NCI-H460 (cell line): Measurements from ENCODE around the gene KRTAP2-2. TPM values are rescaled to one million over a fixed set of nuclear protein-coding genes. Genes with fewer than 3 reads are reported as not detected.
"Not testable (repeated sequence)": the region's sequence is repeated elsewhere in the genome, so short reads cannot be mapped to it uniquely, and the experiment has no call there.

Experiments used
- DNase-seq: peaks from one replicate; pipeline ENCODE4 v3.0.0-alpha.2; 2016; ENCODE audit warnings: low read depth; ENCODE audit errors: extremely low read depth
- total RNA-seq: library from RNA; depleted of rRNA; stranded (reverse); fragments of >200 nt; shearing (Covaris generic); gene quantifications from 2 replicates; pipeline ENCODE4 v1.2.3, GENCODE V29; 2014

Gene KRTAP2-2
- total RNA-seq, 1 experiment from 2014 or later: not detected

DNA sequence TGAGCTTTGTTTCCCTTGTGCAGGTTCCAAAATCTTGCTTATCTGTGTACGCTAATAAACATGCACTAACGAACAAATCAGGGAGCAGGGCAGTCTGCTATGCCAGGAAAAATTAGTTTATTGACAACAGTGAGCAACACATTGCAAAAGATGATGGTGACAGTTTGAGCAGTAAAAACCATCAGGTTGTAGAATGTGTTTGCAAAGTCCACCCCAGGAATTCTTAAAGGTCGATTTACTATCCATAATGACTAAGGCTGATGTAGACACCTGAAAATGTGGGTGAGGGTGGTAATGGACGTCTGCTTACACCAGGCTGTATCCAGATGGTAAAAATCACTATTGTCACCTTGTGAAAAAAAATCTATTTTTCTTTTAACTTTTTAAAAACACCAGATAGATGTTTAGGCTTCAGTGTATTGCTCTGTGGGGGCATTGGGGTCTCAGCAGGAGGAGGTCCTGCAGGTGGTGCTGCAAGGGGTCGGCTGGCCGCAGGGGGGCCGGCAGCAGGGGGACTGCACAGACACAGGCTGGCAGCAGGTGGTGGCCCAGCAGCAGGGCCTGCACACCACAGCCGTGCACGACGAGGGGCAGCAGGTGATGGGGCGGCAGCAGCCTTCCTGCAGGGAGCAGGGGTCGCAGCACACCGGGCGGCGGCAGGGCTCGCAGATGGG lies 10.1 kb upstream of the KRTAP2-2 start:
- not testable (repeated sequence) for DNase-seq

DNA sequence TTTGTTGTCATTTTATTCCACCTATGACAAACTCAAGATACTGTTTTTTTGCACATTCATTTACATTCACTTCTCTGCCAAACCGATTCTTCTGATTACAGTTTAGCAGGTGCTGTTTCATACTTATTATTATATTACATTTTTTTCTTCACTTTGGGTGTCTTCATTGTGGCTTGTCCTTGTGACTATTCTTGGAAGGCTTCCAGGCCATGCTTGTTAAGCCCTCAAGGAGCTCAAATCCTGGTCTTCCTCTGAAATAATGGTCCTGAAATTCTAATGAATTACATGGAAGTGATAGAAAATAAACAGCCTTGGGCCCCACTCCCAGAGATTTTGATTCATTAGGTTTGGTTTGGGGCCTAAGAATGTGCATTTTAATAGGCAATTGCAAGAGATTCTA lies 9.3 kb upstream of the KRTAP2-2 start:
- no peak for DNase-seq

DNA sequence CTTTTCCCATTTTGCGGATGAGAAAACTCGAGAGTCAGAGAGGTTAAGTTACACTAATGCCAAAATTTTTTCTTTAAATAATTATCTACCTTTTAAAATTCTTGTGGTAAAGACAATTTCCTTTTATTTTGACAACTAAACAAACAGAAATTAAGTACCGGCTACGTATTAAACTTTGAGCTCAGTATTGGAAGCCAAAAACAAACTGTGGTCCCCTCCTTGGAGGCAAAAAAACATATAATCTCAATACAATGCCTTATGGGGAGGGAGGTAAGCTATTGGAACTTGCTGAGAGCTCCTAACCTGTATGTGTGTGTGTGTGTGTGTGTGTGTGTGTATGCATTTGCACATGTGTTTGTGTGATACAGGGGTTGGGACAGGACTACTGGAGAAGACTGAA lies 8.4 kb upstream of the KRTAP2-2 start:
- no peak for DNase-seq

DNA sequence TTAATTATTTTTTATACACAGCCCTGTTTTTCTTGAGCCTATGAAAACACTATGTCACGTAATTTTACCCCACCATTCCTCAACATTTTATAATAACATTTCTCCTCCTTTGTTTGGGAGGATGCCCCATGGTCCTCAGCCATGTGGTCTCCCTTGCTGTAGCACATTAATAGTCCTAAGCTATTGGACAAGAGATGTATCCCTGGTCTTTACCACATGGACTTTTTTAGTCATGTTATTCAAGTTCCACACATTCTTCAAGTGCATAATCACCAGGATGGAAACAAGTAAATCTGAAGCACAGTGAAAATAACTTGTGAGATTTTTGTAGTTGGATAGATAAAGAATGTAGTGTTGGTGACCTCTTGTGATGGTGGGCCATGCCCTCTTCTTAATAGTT lies 6.9 kb upstream of the KRTAP2-2 start:
- no peak for DNase-seq

DNA sequence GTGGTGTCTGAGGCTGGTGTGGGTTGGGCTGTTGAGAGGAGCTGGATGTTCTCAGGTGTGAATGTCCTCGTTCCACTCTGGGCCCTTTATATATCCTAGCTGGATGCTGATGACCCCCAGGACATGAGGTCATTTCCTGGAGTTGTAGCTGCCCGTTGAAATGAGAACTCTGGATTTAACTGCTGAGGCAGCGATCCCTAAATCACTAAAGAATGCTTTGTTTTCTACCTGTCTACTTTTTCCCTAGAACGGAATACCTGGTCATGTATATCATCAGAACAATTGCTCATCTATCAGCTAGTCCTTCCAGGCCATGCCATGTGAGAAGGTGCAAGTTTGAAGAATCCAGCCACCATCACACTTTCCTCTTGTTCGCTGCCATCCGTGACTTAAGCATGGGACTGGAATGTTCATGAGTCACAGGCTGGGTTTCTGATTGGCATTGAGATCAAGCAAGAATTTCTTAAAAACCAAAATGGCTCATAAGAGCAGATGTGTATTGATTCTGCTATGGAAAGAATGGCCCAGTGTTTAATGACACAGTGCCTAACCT lies 5.1 kb upstream of the KRTAP2-2 start, which contains the start of gene KRTAP2-3:
Gene KRTAP2-3, minus strand, starts transcription at position 63 of the 553 bp plus-strand sequence. CDS start 64 bp downstream, outside the sequence.
- DNase-seq: no peak

DNA sequence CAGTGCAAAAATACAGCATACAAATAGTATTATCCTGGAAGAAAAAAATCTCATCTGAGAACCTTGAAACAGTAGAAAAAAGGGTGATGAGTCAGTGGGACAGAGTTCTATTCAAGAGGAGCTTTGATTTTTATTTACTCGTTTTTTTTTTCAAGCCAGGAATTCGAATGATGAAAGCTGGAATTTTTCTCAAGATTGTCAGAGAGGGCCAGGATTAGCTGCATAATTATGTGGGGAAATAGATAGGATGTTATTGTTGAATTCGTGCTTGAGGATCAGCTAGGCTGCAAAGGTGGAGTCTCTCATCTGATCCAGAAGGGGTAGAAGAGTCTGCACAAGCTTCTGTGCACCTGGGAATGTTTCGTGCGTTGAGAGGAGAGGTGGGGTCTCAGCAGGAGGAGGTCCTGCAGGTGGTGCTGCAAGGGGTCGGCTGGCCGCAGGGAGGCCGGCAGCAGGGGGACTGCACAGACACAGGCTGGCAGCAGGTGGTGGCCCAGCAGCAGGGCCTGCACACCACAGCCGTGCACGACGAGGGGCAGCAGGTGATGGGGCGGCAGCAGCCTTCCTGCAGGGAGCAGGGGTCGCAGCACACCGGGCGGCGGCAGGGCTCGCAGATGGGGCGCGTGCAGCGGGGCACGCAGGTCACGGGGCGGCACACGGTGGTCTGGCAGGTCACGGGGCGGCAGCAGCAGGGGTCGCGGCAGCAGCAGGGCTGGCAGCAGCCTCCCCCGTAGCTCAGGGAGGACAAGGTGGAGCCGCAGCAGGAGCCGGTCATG lies 4.4 kb upstream of the KRTAP2-2 start:
- not testable (repeated sequence) for DNase-seq

DNA sequence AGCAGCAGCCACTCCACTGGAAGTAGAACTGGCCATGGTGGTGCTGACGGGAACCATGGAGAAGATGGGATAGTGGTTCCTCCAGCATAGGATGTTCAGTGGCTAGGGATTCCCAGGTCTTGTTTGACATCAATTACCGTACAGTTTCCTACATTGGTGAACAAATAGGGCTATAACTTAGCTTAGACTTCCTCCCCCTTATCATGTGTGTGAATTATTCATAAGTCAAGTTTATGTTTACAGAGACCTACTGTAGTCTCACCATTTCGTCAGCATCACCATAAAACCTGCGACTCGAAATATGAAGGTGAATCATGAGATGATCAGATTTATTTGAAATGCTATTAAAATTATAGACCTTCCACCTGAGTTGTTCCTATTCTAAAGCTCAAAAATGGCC lies 3.7 kb upstream of the KRTAP2-2 start:
- no peak for DNase-seq

DNA sequence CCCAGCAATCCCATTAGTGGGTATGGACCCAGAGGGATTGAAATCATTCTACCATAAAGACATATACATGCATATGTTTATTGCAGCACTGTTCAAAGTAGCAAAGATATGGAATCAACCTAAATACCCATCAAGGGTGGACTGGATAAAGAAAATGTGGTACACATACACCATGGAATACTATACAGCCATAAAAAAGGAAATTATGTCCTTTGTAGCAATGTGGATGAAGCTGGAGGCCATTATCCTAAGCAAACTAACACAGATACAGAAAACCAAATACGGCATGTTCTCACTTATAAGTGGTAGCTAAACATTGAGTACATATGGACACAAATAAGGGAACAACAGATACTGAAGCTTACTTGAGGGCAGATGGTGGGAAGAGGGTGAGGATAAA lies 2.5 kb upstream of the KRTAP2-2 start:
- DNase-seq: no peak

DNA sequence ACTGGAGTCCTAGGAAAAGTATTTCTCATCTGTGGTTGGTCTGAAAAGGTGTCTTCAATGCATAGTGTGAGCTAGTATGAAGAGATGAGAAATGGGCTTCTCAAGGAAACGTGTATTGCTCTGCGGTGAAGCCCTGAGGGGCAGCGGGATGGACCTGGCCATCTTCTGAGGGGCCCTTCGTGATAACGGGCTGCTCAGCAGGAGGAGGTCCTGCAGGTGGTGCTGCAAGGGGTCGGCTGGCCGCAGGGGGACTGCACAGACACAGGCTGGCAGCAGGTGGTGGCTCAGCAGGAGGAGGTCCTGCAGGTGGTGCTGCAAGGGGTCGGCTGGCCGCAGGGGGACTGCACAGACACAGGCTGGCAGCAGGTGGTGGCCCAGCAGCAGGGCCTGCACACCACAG lies 474 bp downstream of the KRTAP2-2 start:
- not testable (repeated sequence) for DNase-seq

DNA sequence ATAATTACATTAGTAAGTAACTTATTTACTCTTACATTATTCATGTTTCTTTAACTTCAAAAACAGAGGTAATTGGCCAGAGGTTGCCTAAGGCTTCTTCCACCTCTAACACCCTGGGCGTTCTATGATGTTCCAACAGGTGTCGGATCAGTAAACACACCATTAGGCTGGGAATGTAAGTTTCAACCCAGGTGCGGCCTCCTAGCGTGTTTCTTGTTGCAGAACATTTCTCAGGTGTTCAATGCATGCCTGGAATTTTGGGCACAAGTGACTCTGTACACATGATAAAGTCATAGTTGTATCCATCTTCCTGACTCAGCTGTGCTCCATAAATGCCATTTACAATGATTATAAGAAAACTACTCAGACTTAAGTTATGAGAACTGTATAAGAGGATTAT lies 1.0 kb downstream of the KRTAP2-2 start:
- DNase-seq: no peak

DNA sequence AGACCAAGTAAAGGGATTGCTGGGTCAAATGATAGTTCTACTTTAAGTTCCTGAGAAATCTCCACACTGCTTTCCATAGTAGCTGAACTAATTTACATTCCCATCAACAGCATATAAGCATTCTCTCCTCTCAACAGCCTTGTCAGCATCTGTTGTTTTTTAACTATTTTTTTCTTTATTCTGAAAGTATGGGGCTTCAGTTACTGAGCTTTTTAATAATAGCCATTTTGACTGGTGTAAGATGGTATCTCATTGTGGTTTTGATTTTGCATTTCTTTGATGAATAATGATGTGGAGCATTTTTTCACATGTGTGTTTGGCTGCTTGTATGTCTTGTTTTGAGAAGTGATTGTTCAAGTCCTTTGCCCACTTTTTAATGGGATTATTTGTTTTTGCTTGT lies 2.5 kb downstream of the KRTAP2-2 start:
- no peak for DNase-seq

DNA sequence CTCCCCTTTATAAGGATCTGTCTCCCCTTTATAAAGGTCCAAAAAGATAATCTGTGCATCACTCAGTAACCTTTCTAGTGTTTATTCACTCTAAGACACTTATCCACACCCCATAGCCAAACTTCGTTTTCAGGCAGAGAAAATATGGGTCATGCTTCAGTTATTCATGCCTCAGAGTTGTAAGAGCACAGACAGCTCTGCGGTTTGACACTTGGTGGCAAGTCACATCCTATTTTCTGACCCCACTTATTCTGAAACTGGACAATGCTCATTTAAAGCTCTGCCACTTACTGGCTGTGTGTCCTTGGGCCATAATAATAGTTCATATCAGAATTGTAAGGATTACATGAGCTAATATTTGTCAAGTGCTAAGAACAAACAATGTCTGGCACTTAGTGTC lies 5.9 kb downstream of the KRTAP2-2 start:
- no peak for DNase-seq

DNA sequence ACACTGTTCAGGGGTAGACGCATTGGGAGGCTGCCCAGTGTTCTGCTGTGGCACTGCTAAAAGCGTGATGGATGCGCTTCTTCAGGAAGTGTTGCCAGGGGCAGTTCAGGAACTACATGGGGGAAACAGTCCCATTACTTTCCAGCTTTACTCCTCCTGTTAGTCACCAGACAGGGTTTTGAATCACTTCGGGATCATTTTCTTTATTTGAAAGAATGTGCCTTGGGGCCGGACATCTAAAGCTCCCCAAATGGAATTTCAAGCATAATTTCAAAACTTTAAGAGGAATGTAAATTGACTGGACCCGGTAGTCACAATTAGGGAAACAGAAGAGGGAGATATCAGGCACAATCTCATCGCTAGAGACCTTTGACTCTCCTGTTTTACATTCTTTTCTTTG lies 6.6 kb downstream of the KRTAP2-2 start:
- DNase-seq: no peak

DNA sequence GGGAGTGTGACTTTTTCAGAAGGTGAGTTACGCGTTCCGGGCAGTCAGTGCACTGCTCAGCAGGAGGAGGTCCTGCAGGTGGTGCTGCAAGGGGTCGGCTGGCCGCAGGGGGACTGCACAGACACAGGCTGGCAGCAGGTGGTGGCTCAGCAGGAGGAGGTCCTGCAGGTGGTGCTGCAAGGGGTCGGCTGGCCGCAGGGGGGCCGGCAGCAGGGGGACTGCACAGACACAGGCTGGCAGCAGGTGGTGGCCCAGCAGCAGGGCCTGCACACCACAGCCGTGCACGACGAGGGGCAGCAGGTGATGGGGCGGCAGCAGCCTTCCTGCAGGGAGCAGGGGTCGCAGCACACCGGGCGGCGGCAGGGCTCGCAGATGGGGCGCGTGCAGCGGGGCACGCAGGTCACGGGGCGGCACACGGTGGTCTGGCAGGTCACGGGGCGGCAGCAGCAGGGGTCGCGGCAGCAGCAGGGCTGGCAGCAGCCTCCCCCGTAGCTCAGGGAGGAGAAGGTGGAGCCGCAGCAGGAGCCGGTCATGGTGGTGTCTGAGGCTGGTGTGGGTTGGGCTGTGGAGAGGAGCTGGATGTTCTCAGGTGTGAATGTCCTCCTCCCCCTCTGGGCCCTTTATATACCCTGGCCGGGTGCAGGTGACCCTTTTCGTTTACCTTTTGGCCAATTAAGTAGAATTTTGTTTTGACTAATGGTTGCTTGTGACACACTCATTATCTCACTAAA lies 8.1 kb downstream of the KRTAP2-2 start, which contains the start of gene KRTAP2-1:
Gene KRTAP2-1, minus strand, starts transcription at position 582 of the 731 bp plus-strand sequence. Its CDS starts 49 bp downstream, at position 533.
- DNase-seq: not testable (repeated sequence)

DNA sequence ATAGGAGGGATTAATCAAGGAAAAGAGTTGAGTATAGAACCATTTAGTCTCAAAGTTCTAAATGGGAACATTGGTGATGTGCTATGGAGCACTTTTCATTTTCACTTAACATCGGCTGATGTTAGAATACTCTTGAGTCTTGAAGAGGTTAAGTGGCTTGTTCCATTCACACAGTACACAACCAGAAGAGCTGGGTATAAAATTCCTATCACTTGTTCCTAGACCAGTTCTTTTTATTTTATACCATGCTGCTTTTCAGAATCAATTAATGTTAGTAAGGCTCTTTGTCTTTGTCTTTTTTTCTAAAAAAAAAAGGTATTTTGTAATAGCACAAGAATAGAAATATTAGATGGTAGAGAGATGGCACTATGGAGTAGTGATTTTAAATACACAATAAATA lies 12.1 kb downstream of the KRTAP2-2 start:
- no peak for DNase-seq

DNA sequence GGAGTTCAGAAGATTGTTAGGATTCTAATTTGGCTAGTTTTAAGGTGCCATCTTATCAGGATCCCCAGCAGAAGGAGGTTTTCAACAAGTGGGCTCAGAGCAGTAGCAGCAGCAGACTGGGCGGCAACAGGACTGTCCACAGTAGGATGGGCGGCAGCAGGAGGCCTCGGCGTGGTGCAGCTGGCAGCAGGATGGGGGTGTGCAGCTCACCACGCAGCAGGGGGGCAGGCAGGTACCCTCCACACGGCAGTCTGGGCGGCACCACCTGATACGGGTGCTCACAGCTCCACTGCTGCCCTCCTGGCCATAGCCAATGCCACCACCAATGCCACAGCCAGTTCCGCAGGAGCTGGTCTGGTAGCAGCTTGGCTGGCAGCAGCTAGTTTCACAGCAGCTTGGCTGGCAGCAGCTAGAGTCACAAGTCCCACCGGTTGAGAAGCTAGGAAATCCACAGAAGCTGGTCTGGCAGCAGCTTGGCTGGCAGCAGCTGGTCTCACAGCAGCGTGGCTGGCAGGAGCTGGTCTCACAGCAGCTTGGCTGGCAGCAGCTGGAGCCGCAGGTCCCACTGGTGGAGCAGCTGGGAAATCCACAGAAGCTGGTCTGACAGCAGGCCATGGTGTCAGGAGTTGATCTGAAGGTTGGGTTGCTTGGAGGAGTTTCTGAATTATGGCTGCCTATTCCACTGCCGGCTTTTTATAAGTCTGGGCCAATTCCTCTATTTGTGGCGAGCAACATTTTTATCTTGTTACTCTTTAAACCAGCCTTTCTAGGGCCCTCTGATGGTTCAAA lies 14.1 kb downstream of the KRTAP2-2 start, which contains the start of gene KRTAP1-1:
Gene KRTAP1-1, minus strand, starts transcription at position 668 of the 789 bp plus-strand sequence. Its CDS starts 53 bp downstream, at position 615.
- not testable (repeated sequence) for DNase-seq

DNA sequence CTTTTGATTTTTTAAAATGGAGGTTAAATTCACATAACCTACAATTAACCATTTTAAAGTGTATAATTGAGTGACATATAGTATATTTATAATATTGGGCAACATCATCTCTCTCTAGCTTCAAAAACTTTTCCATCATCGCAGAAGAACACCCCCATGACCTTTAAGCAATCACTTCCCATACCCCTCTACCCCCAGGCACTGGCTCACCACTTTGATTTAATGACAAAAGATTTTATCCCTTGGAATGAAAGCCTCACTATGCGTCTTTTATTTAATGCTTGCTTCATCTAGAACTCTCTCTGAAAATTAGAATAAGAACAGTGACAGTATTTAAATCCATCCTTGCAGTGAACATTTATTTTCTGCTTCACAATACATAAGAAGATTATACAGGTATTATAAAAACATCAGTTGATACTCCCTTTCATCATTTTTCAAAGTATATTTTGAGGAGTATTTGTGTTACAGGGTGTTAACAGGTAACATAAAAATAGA lies 17.1 kb downstream of the KRTAP2-2 start:
- DNase-seq: no peak

DNA sequence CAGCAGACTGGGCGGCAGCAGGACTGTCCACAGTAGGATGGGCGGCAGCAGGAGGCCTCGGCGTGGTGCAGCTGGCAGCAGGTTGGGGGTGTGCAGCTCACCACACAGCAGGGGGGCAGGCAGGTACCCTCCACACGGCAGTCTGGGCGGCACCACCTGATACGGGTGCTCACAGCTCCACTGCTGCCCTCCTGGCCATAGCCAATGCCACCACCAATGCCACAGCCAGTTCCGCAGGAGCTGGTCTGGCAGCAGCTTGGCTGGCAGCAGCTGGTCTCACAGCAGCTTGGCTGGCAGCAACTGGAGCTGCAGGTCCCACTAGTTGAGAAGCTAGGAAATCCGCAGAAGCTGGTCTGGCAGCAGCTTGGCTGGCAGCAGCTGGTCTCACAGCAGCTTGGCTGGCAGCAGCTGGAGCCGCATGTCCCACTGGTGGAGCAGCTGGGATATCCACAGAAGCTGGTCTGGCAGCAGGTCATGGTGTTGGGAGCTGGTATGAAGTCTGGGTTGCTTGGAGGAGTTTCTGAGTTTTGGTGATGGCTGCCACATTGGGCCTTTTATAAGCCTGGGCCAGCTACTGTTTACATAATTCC lies 20.6 kb downstream of the KRTAP2-2 start, which contains the start of gene KRTAP1-3:
Gene KRTAP1-3, minus strand, starts transcription at position 529 of the 590 bp plus-strand sequence. Its CDS starts 53 bp downstream, at position 476.
- not testable (repeated sequence) for DNase-seq

DNA sequence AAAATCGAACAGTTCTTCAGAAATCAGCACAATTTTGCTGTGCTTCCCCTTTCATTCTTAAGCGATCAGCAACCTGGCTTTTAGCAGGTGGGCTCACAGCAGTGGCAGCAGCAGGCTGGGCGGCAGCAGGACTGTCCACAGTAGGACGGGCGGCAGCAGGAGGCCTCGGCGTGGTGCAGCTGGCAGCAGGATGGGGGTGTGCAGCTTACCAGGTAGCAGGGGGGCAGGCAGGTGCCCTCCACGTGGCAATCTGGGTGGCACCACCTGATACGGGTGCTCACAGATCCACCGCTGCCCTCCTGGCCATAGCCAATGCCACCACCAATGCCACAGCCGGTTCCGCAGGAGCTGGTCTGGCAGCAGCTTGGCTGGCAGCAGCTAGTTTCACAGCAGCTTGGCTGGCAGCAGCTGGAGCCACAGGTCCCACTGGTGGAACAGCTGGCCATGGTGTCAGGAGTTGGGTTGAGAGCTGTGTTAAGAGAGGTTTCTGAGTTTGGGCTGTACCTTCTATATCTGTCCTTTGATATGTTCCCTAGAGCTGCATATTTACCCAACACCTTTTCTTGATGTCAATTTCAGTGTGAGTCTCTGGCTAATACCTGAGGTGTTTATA lies 25.3 kb downstream of the KRTAP2-2 start, which contains the start of gene KRTAP1-4:
Gene KRTAP1-4, minus strand, starts transcription at position 563 of the 613 bp plus-strand sequence. Its CDS starts 117 bp downstream, at position 446.
- DNase-seq: no peak
